H9 (cell line): ENCODE data around the gene RNF40. TPM values are rescaled to one million over a fixed set of nuclear protein-coding genes. Genes with fewer than 3 reads are reported as not detected.

Experiments
- DNase-seq: peaks from one replicate; pipeline ENCODE4 v3.0.0-alpha.2; 2017
- H2AFZ ChIP-seq: one replicate; pipeline ENCODE4 v1.6.1; 2013; ENCODE audit warnings: mild to moderate bottlenecking, low read length, control low read depth, moderate library complexity
- H2AK5ac ChIP-seq: 2 replicates; pipeline ENCODE4 v1.6.1; 2013; ENCODE audit warnings: low read length, control low read depth, mixed read lengths; ENCODE audit not compliant: insufficient read length
- H2BK120ac ChIP-seq: one replicate; pipeline ENCODE4 v1.6.1; 2013; ENCODE audit warnings: low read depth, mild to moderate bottlenecking, low read length, control low read depth, inconsistent platforms; ENCODE audit not compliant: poor library complexity, severe bottlenecking
- H2BK12ac ChIP-seq: 2 replicates; pipeline ENCODE4 v1.6.1; 2013; ENCODE audit warnings: low read length, control low read depth, mixed read lengths, low read depth; ENCODE audit not compliant: insufficient read length
- H2BK15ac ChIP-seq: 2 replicates; pipeline ENCODE4 v1.6.1; 2013; ENCODE audit warnings: low read depth, low read length, control low read depth
- H2BK20ac ChIP-seq: one replicate; pipeline ENCODE4 v1.6.1; 2013; ENCODE audit warnings: low read depth, mild to moderate bottlenecking, low read length, control low read depth, inconsistent platforms; ENCODE audit not compliant: poor library complexity, severe bottlenecking
- H2BK5ac ChIP-seq: 2 replicates; pipeline ENCODE4 v1.6.1; 2013; ENCODE audit warnings: low read length, control low read depth, mixed read lengths; ENCODE audit not compliant: insufficient read length
- H3K14ac ChIP-seq: 2 replicates; pipeline ENCODE4 v1.6.1; 2013; ENCODE audit warnings: low read length, control low read depth; ENCODE audit not compliant: insufficient read depth
- H3K18ac ChIP-seq: 2 replicates; pipeline ENCODE4 v1.6.1; 2013; ENCODE audit warnings: low read depth, mild to moderate bottlenecking, mixed read lengths, low read length, control low read depth; ENCODE audit not compliant: insufficient read length
- H3K23ac ChIP-seq: 2 replicates; pipeline ENCODE4 v1.6.1; 2013; ENCODE audit warnings: low read length, control low read depth, mixed read lengths, low read depth; ENCODE audit not compliant: insufficient read length
- H3K23me2 ChIP-seq: 2 replicates; pipeline ENCODE4 v1.6.1; 2013; ENCODE audit warnings: low read depth, mild to moderate bottlenecking, mixed read lengths, low read length, control low read depth; ENCODE audit not compliant: insufficient read length, poor library complexity, severe bottlenecking
- H3K27ac ChIP-seq: 2 replicates; pipeline ENCODE4 v1.5.1; 2013; ENCODE audit warnings: low read length, control low read depth, mixed read lengths, low read depth; ENCODE audit not compliant: insufficient read length
- H3K27me3 ChIP-seq: 2 replicates; pipeline ENCODE4 v1.6.1; 2013; ENCODE audit warnings: low read length, control low read depth, inconsistent platforms; ENCODE audit not compliant: insufficient read depth
- H3K4ac ChIP-seq: 2 replicates; pipeline ENCODE4 v1.6.1; 2013; ENCODE audit warnings: low read depth, mild to moderate bottlenecking, control low read depth, inconsistent platforms, low read length, moderate library complexity
- H3K4me1 ChIP-seq: 2 replicates; pipeline ENCODE4 v1.6.1; 2013; ENCODE audit warnings: low read length, control low read depth, inconsistent platforms; ENCODE audit not compliant: insufficient read depth
- H3K4me2 ChIP-seq: 2 replicates; pipeline ENCODE4 v1.6.1; 2013; ENCODE audit warnings: low read length, control low read depth, mixed read lengths; ENCODE audit not compliant: insufficient read length, insufficient read depth
- H3K56ac ChIP-seq: 2 replicates; pipeline ENCODE4 v1.6.1; 2013; ENCODE audit warnings: low read depth, mild to moderate bottlenecking, mixed read lengths, low read length, control low read depth; ENCODE audit not compliant: insufficient read length
- H3K79me1 ChIP-seq: 2 replicates; pipeline ENCODE4 v1.6.1; 2013; ENCODE audit warnings: low read depth, mild to moderate bottlenecking, moderate library complexity, low read length, control low read depth, inconsistent platforms; ENCODE audit not compliant: insufficient read depth, poor library complexity, severe bottlenecking
- H3K79me2 ChIP-seq: 2 replicates; pipeline ENCODE4 v1.6.1; 2013; ENCODE audit warnings: low read length, control low read depth, inconsistent platforms; ENCODE audit not compliant: insufficient read depth
- H3K9ac ChIP-seq: 2 replicates; pipeline ENCODE4 v1.6.1; 2013; ENCODE audit warnings: low read length, control low read depth, mixed read lengths; ENCODE audit not compliant: insufficient read length; ENCODE audit errors: extremely low read depth
- H3K9me3 ChIP-seq: one replicate; pipeline ENCODE4 v1.6.1; 2013; ENCODE audit warnings: low read depth, low read length, inconsistent platforms; ENCODE audit not compliant: control insufficient read depth
- H3T11ph ChIP-seq: one replicate; pipeline ENCODE4 v1.6.1; 2013; ENCODE audit warnings: mild to moderate bottlenecking, low read length, control low read depth, inconsistent platforms
- H4K20me1 ChIP-seq: one replicate; pipeline ENCODE4 v1.6.1; 2013; ENCODE audit not compliant: control insufficient read depth, insufficient read length, insufficient read depth
- H4K5ac ChIP-seq: 2 replicates; pipeline ENCODE4 v1.6.1; 2013; ENCODE audit warnings: low read depth, mild to moderate bottlenecking, mixed read lengths, low read length, control low read depth; ENCODE audit not compliant: insufficient read length
- H4K8ac ChIP-seq: replicated peaks from 2 replicates; pipeline ENCODE4 v1.6.1; 2013; ENCODE audit warnings: low read length, control low read depth, mixed read lengths, low read depth; ENCODE audit not compliant: insufficient read length
- H4K91ac ChIP-seq: 2 replicates; pipeline ENCODE4 v1.6.1; 2013; ENCODE audit warnings: low read depth, mild to moderate bottlenecking, moderate library complexity, mixed read lengths, low read length, control low read depth; ENCODE audit not compliant: insufficient read length
- H3K27ac Mint-ChIP-seq, 3 experiments: 2 replicates in 2 of 3; 3 replicates in 1 of 3; pipeline ENCODE4 v1.8.0; 2020 to 2021; ENCODE audit warnings: mixed read lengths in 3 of 3, mild to moderate bottlenecking in 1 of 3, moderate library complexity in 1 of 3
- H3K27me3 Mint-ChIP-seq: 2 replicates; pipeline ENCODE4 v1.8.0; 2021; ENCODE audit warnings: low read depth, mild to moderate bottlenecking, moderate library complexity, mixed read lengths
- H3K36me3 Mint-ChIP-seq, 3 experiments: 2 replicates in 2 of 3; 3 replicates in 1 of 3; pipeline ENCODE4 v1.8.0; 2020 to 2021; ENCODE audit warnings: low read depth in 3 of 3, mixed read lengths in 3 of 3; ENCODE audit not compliant: insufficient read depth in 1 of 3
- H3K4me1 Mint-ChIP-seq, 2 experiments: 2 replicates each; pipeline ENCODE4 v1.8.0; 2020; ENCODE audit warnings: mixed read lengths in 2 of 2
- H3K4me3 Mint-ChIP-seq, 2 experiments: 2 replicates in 1 of 2; 3 replicates in 1 of 2; pipeline ENCODE4 v1.8.0; 2020 to 2021; ENCODE audit warnings: mild to moderate bottlenecking in 2 of 2, mixed read lengths in 2 of 2, moderate library complexity in 1 of 2
- H3K9me3 Mint-ChIP-seq, 2 experiments: 2 replicates in 1 of 2; 3 replicates in 1 of 2; pipeline ENCODE4 v1.8.0; 2020; ENCODE audit warnings: mild to moderate bottlenecking in 2 of 2, mixed read lengths in 2 of 2, moderate library complexity in 1 of 2
- CTCF ChIP-seq: fragments of 200-600 bp; sonication (generic); conservative IDR thresholded peaks from 3 replicates; pipeline ENCODE4 v1.8.0; 2021; ENCODE audit warnings: antibody characterized with exemption, mild to moderate bottlenecking
- WGBS: extraction: QIAGEN DNeasy Blood & Tissue Kit; methylation state at CpG from one replicate; pipeline ENCODE4 v1.1.7; 2013; ENCODE audit warnings: missing lambda C conversion rate, low lambda C conversion rate, mixed read lengths; ENCODE audit not compliant: insufficient read length; ENCODE audit errors: extremely low coverage; 5-methylcytosine and 5-hydroxymethylcytosine counted together
- total RNA-seq: library from RNA; stranded (reverse); gene quantifications from 2 replicates; pipeline ENCODE4 v1.2.1, GENCODE V29; 2021

The RNF40 gene
- total RNA-seq, 1 experiment from 2014 or later, result 103 TPM

GRCh38 chr16:30744183-30744582 lies 17.9 kb upstream of the RNF40 start:
- no peak overlapping the region for H3K23ac ChIP-seq
- peaks cover 5% of the 10 kb centered on the region for H3K23me2 ChIP-seq
- no peak overlapping the region for H3K4me2 ChIP-seq
- no peak overlapping the region for H2BK15ac ChIP-seq
- no peak overlapping the region for H3K27ac ChIP-seq
- H3K4me1 ChIP-seq, result no peaks in the 10 kb centered on the region
- H3K27me3 Mint-ChIP-seq, result no peaks in the 10 kb centered on the region
- H3K27ac Mint-ChIP-seq, result no peak overlapping the region
- H3K27me3 ChIP-seq, result no peaks in the 10 kb centered on the region
- H3K56ac ChIP-seq, result no peak overlapping the region
- no peak overlapping the region for H2AK5ac ChIP-seq
- H4K8ac ChIP-seq, result no peak overlapping the region
- H4K91ac ChIP-seq, result no peak overlapping the region
- no peak overlapping the region for H3K4me3 Mint-ChIP-seq
- H3T11ph ChIP-seq, result no peak overlapping the region
- H4K20me1 ChIP-seq, result no peaks in the 10 kb centered on the region
- H3K9me3 ChIP-seq, result no peaks in the 10 kb centered on the region
- no peak overlapping the region for H3K4ac ChIP-seq
- no peaks in the 10 kb centered on the region for H3K79me2 ChIP-seq
- H2BK5ac ChIP-seq, result no peak overlapping the region
- no peak overlapping the region for H3K14ac ChIP-seq
- no peak overlapping the region for H2AFZ ChIP-seq
- H3K18ac ChIP-seq, result no peak overlapping the region
- peaks cover 0 to 1% of the 10 kb centered on the region in 2 experiments; a peak in 1 of 5 replicates for H3K9me3 Mint-ChIP-seq
- peaks cover 12 to 28% of the 10 kb centered on the region in 2 experiments for H3K4me1 Mint-ChIP-seq
- no peak overlapping the region for H2BK120ac ChIP-seq
- TF ChIP-seq CTCF, result no peak
- no peak for DNase-seq
- WGBS, result no CpG with 5 or more reads among the region's 2 CpGs
- peaks cover 0 to 41% (median 21%) of the 10 kb centered on the region in 3 experiments; a peak in 5 of 7 replicates for H3K36me3 Mint-ChIP-seq
- no peak overlapping the region for H2BK12ac ChIP-seq
- H4K5ac ChIP-seq, result no peak overlapping the region
- H2BK20ac ChIP-seq, result no peak overlapping the region
- no peaks in the 10 kb centered on the region for H3K79me1 ChIP-seq
- no peak overlapping the region for H3K9ac ChIP-seq
